ENCODE data around the gene AGMO. TPM values are rescaled to one million over a fixed set of nuclear protein-coding genes. Genes with fewer than 3 reads are reported as not detected.
"Not testable (repeated sequence)": the region's sequence is repeated elsewhere in the genome, so short reads cannot be mapped to it uniquely, and the experiment has no call there.

The AGMO gene
- total RNA-seq, 1 experiment from 2014 or later, result 0.11 TPM

DNA sequence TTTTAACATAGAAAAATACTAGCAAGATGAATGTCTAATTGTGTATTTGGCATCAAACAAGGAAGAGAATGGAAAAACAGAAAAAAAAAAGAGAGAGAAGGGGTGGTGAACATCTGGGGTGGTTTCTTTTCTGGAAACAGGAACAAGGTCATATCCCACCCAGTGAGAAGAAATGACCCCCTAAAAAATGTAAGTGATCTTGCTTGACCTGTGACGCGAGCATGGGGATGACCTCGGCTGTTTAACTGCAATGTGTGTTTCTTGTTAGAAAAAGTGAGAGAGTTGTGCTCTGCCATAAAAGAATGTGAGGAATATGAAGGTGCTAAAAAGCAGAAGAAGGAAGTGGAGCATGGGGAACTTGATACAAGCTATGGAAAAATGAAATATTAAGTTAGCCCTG lies 258.5 kb downstream of the AGMO start:
- no peak overlapping the region for H3K9ac ChIP-seq (ENCODE audit: low read length)
- ChIA-PET CTCF (no interaction called here), POLR2A (ENCODE audit: unreplicated experiment) (no interaction called here)
- BruUV-seq (replicated peaks), result no TSS peak
- H3K79me2 ChIP-seq (ENCODE audit: low read length), result no peaks in the 10 kb centered on the region
- H3F3A ChIP-seq (ENCODE audit: low read length, unreplicated experiment), result no peaks in the 10 kb centered on the region
- H3K27ac ChIP-seq (ENCODE audit: low read length), result no peak overlapping the region
- H3K4me3 ChIP-seq (ENCODE audit: low read length), result no peak overlapping the region
- H4K20me1 ChIP-seq (ENCODE audit: low read length), result no peaks in the 10 kb centered on the region
- H3K36me3 ChIP-seq (ENCODE audit: low read depth, low read length), result no peaks in the 10 kb centered on the region
- no peaks in the 10 kb centered on the region for H3K27me3 ChIP-seq (ENCODE audit: low read length)
- H2AFZ ChIP-seq (ENCODE audit: low read length), result no peak overlapping the region
- H3K4me2 ChIP-seq (ENCODE audit: low read length), result no peak overlapping the region
- DNase-seq (no peak), ATAC-seq (no peak)
- H3K9me2 ChIP-seq (replicated peaks; ENCODE audit: low read length), result no peaks in the 10 kb centered on the region
- H3K4me1 ChIP-seq (ENCODE audit: insufficient read depth, low read length), result no peaks in the 10 kb centered on the region
- H3K9me3 ChIP-seq (ENCODE audit: low read length), result no peaks in the 10 kb centered on the region
- intact Hi-C loops (cut with micrococcal nuclease), result no loop called here
- TF ChIP-seq, protein P1, sequence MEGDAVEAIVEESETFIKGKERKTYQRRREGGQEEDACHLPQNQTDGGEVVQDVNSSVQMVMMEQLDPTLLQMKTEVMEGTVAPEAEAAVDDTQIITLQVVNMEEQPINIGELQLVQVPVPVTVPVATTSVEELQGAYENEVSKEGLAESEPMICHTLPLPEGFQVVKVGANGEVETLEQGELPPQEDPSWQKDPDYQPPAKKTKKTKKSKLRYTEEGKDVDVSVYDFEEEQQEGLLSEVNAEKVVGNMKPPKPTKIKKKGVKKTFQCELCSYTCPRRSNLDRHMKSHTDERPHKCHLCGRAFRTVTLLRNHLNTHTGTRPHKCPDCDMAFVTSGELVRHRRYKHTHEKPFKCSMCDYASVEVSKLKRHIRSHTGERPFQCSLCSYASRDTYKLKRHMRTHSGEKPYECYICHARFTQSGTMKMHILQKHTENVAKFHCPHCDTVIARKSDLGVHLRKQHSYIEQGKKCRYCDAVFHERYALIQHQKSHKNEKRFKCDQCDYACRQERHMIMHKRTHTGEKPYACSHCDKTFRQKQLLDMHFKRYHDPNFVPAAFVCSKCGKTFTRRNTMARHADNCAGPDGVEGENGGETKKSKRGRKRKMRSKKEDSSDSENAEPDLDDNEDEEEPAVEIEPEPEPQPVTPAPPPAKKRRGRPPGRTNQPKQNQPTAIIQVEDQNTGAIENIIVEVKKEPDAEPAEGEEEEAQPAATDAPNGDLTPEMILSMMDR (conservative IDR thresholded peaks at IDR 0.05; ENCODE audit: low read depth, low read length), result no peak
- TF ChIP-seq EZH2 (IDR thresholded peaks at IDR 0.05; ENCODE audit: low read length, unreplicated experiment) (no peak), EZH2phosphoT487 (IDR thresholded peaks at IDR 0.05; ENCODE audit: borderline replicate concordance, low read length) (no peak)

DNA sequence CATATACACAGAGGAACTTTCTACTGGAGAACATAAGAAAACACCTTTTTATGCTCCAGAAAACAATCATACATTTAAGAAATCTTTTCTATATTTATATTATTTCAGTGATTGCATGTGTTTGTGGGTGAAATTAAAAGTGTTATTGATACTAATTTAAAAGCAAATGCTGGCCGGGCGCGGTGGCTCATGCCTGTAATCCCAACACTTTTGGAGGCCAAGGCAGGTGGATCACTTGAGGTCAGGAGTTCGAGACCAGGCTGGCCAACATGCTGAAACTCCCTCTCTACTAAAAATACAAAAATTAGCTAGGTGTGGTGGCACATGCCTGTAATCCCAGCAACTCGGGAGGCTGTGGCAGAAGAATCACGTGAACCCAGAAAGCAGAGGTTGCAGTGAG lies 260.8 kb downstream of the AGMO start:
- H2AFZ ChIP-seq (ENCODE audit: low read length); H3K4me3 ChIP-seq (ENCODE audit: low read length); H3F3A ChIP-seq (ENCODE audit: low read length, unreplicated experiment); H3K27me3 ChIP-seq (ENCODE audit: low read length); H3K36me3 ChIP-seq (ENCODE audit: low read depth, low read length); CTCF ChIA-PET; H3K9ac ChIP-seq (ENCODE audit: low read length); H3K4me2 ChIP-seq (ENCODE audit: low read length); H3K9me2 ChIP-seq (replicated peaks; ENCODE audit: low read length); POLR2A ChIA-PET (ENCODE audit: unreplicated experiment); H3K4me1 ChIP-seq (ENCODE audit: insufficient read depth, low read length); H3K27ac ChIP-seq (ENCODE audit: low read length); BruUV-seq (replicated peaks); H3K79me2 ChIP-seq (ENCODE audit: low read length); ATAC-seq; H3K9me3 ChIP-seq (ENCODE audit: low read length); DNase-seq; H4K20me1 ChIP-seq (ENCODE audit: low read length); intact Hi-C loops (cut with micrococcal nuclease): not testable (repeated sequence)

DNA sequence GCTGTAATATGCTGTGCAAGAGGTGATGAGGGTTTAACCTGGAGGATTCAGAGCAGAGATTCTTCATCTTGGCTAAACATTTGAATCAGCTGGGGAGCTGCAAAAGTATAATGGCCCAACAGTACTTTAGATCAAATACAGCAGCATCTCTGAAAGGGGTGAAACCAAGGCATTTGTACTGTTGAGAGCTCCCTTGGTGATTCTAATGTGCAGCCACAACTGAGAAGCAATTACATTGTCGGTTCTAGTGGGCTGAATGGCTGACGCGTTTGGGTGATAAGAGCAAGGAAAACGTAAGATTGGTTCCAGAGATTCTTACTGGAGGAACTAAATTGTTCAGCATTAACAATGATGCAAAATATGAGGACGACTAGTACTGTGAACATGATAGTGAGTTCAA lies 269.7 kb downstream of the AGMO start:
- TF ChIP-seq EZH2phosphoT487 (IDR thresholded peaks at IDR 0.05; ENCODE audit: borderline replicate concordance, low read length) (no peak), EZH2 (IDR thresholded peaks at IDR 0.05; ENCODE audit: low read length, unreplicated experiment) (no peak)
- TF ChIP-seq, protein P1 (conservative IDR thresholded peaks at IDR 0.05; ENCODE audit: low read depth, low read length), result no peak
- ChIA-PET CTCF (interaction anchor here (0.6 to 0.7 kb wide), 2 partner anchors 339 to 574 kb away, joined by 3 read pairs; no protein-coding TSS in a partner anchor), POLR2A (ENCODE audit: unreplicated experiment) (no interaction called here)
- no peaks in the 10 kb centered on the region for H4K20me1 ChIP-seq (ENCODE audit: low read length)
- H3K4me2 ChIP-seq (ENCODE audit: low read length), result no peak overlapping the region
- no peaks in the 10 kb centered on the region for H3K79me2 ChIP-seq (ENCODE audit: low read length)
- H3K9me3 ChIP-seq (ENCODE audit: low read length), result no peaks in the 10 kb centered on the region
- DNase-seq, result no peak
- H3K4me1 ChIP-seq (ENCODE audit: insufficient read depth, low read length), result no peaks in the 10 kb centered on the region
- no TSS peak for BruUV-seq (replicated peaks)
- no peak overlapping the region for H3K9ac ChIP-seq (ENCODE audit: low read length)
- no peaks in the 10 kb centered on the region for H3K9me2 ChIP-seq (replicated peaks; ENCODE audit: low read length)
- intact Hi-C loops (cut with micrococcal nuclease), result loop anchor here (10.0 kb wide), 1 partner anchor 597 kb away; no protein-coding TSS in a partner anchor
- H2AFZ ChIP-seq (ENCODE audit: low read length), result no peak overlapping the region
- no peaks in the 10 kb centered on the region for H3K27me3 ChIP-seq (ENCODE audit: low read length)
- no peaks in the 10 kb centered on the region for H3F3A ChIP-seq (ENCODE audit: low read length, unreplicated experiment)
- H3K4me3 ChIP-seq (ENCODE audit: low read length), result no peak overlapping the region
- no peaks in the 10 kb centered on the region for H3K36me3 ChIP-seq (ENCODE audit: low read depth, low read length)
- ATAC-seq, result no peak
- H3K27ac ChIP-seq (ENCODE audit: low read length), result no peak overlapping the region

All from PC-3 (cell line).